Activated CD8-positive, alpha-beta memory T cell treated with anti-CD3 and anti-CD28 coated beads for 1 hour (primary cell): ENCODE data around the gene MTMR2.
A peak's percentile ranks its signal among the peaks of the same experiment; 100 is the strongest.
"Not testable (repeated sequence)": the region's sequence is repeated elsewhere in the genome, so short reads cannot be mapped to it uniquely, and the experiment has no call there.

ENCODE experiments used
- DNase-seq, 2 donors: peaks; one replicate each; pipeline ENCODE4 v3.0.0-alpha.2; 2020; ENCODE audit warnings: low read depth in 1 of 2; ENCODE audit errors: extremely low read depth in 1 of 2

The MTMR2 gene

GRCh38 chr11:95829580-95830259 is 94.2 kb downstream of the MTMR2 start:
- no peak for DNase-seq

GRCh38 chr11:95827696-95828095 is 96.2 kb downstream of the MTMR2 start:
- no peak for DNase-seq

- no peak for DNase-seq
Observed at GRCh38 chr11:95821640-95822039, 102.3 kb downstream of the MTMR2 start.

GRCh38 chr11:95816037-95816436 is 107.9 kb downstream of the MTMR2 start:
- DNase-seq: no peak

GRCh38 chr11:95811052-95811451 is 112.9 kb downstream of the MTMR2 start:
- DNase-seq: not testable (repeated sequence)

GRCh38 chr11:95806464-95806863 is 117.4 kb downstream of the MTMR2 start:
- DNase-seq: not testable (repeated sequence)

GRCh38 chr11:95805869-95806268 is 118.0 kb downstream of the MTMR2 start:
- DNase-seq: no peak

GRCh38 chr11:95803973-95804372 is 119.9 kb downstream of the MTMR2 start:
- DNase-seq: no peak

- DNase-seq: no peak
Observed at GRCh38 chr11:95802806-95803205, 121.1 kb downstream of the MTMR2 start.

- no peak for DNase-seq
Observed at GRCh38 chr11:95800438-95800837, 123.5 kb downstream of the MTMR2 start.

- no peak for DNase-seq
Observed at GRCh38 chr11:95799546-95799945, 124.4 kb downstream of the MTMR2 start.

- DNase-seq: no peak
Observed at GRCh38 chr11:95796501-95796900, 127.4 kb downstream of the MTMR2 start.

- no peak for DNase-seq
Observed at GRCh38 chr11:95795627-95796295, 128.1 kb downstream of the MTMR2 start.

GRCh38 chr11:95794086-95794485 is 129.8 kb downstream of the MTMR2 start:
- DNase-seq: no peak

GRCh38 chr11:95793116-95793515 is 130.8 kb downstream of the MTMR2 start:
- no peak for DNase-seq

- no peak for DNase-seq
Observed at GRCh38 chr11:95792700-95793099, 131.2 kb downstream of the MTMR2 start.

GRCh38 chr11:95792200-95792599 is 131.7 kb downstream of the MTMR2 start:
- DNase-seq: no peak

- DNase-seq: no peak
Observed at GRCh38 chr11:95791709-95792033, 132.2 kb downstream of the MTMR2 start.

- peak in 1 of 2 donors; percentile 33 for DNase-seq
Observed at GRCh38 chr11:95790933-95791708, 132.8 kb downstream of the MTMR2 start.

GRCh38 chr11:95790123-95790932 is 133.6 kb downstream of the MTMR2 start, which contains the start of gene CEP57:
CEP57 (plus strand) TSS chr11:95790498; CDS start chr11:95790699, 201 bp downstream.
- peak; percentile 84 to 90 for DNase-seq
